ENCODE results near the gene CCBE1. TPM values are rescaled to one million over a fixed set of nuclear protein-coding genes. Genes with fewer than 3 reads are reported as not detected.

CCBE1 gene
- total RNA-seq, 1 donor from 2014 or later, result 6.4 TPM

- no peak overlapping the region for H2AFZ ChIP-seq (replicated peaks)
These were observed 31.9 kb downstream of the CCBE1 start for GRCh38 chr18:59665057-59666006.

GRCh38 chr18:59664329-59664728, 32.9 kb downstream of the CCBE1 start:
- no peak for TF ChIP-seq EZH2phosphoT487 (IDR thresholded peaks at IDR 0.05)
- no peak for TF ChIP-seq CTCF (IDR thresholded peaks at IDR 0.05)
- no peak for TF ChIP-seq EZH2 (IDR thresholded peaks at IDR 0.05)
- no peak overlapping the region for H3K9ac ChIP-seq
- no peak for DNase-seq (ENCODE audit: low spot score)
- H2AFZ ChIP-seq (replicated peaks), result no peak overlapping the region
- H3K27ac ChIP-seq, result no peak overlapping the region
- H3F3A ChIP-seq (ENCODE audit: low read depth), result peaks cover 7% of the 10 kb centered on the region
- no peaks in the 10 kb centered on the region for H3K36me3 ChIP-seq
- H3K4me3 ChIP-seq, result no peak overlapping the region
- no peaks in the 10 kb centered on the region for H4K20me1 ChIP-seq (ENCODE audit: low read depth)
- H3K4me1 ChIP-seq, result peaks cover 13% of the 10 kb centered on the region
- no peaks in the 10 kb centered on the region for H3K27me3 ChIP-seq
- H3K36me3 Mint-ChIP-seq, result no peaks in the 10 kb centered on the region
- no peaks in the 10 kb centered on the region for H3K9me3 Mint-ChIP-seq
- no peak overlapping the region for H3K4me3 Mint-ChIP-seq
- H3K27me3 Mint-ChIP-seq (ENCODE audit: insufficient read depth, low read depth), result peaks cover 3% of the 10 kb centered on the region
- H3K79me2 ChIP-seq (ENCODE audit: low read depth), result no peaks in the 10 kb centered on the region
- no peak overlapping the region for H3K27ac Mint-ChIP-seq
- no peak overlapping the region for H3K4me2 ChIP-seq
- H3K9me3 ChIP-seq (ENCODE audit: low read depth), result no peaks in the 10 kb centered on the region
- H3K4me1 Mint-ChIP-seq, result peaks cover 17% of the 10 kb centered on the region

More at GRCh38 chr18:59665057-59666006, 31.9 kb downstream of the CCBE1 start:
- Mint-ChIP-seq H3K36me3 (no peaks in the 10 kb centered on the region), H3K4me3 (no peak overlapping the region), H3K9me3 (no peaks in the 10 kb centered on the region), H3K27me3 (ENCODE audit: insufficient read depth, low read depth) (peaks cover 6% of the 10 kb centered on the region), H3K27ac (no peak overlapping the region), H3K4me1 (peaks cover 7% of the 10 kb centered on the region)
- Histone ChIP-seq H3K4me2 (no peak overlapping the region), H3K27me3 (no peaks in the 10 kb centered on the region), H3K9me3 (ENCODE audit: low read depth) (no peaks in the 10 kb centered on the region), H3K79me2 (ENCODE audit: low read depth) (no peaks in the 10 kb centered on the region), H4K20me1 (ENCODE audit: low read depth) (no peaks in the 10 kb centered on the region), H3K4me1 (peaks cover 3% of the 10 kb centered on the region), H3K27ac (no peak overlapping the region), H3F3A (ENCODE audit: low read depth) (no peaks in the 10 kb centered on the region), H3K9ac (no peak overlapping the region), H3K36me3 (no peaks in the 10 kb centered on the region), H3K4me3 (no peak overlapping the region)
- TF ChIP-seq EZH2 (IDR thresholded peaks at IDR 0.05) (no peak), CTCF (IDR thresholded peaks at IDR 0.05) (no peak), EZH2phosphoT487 (IDR thresholded peaks at IDR 0.05) (no peak)
- no peak for DNase-seq (ENCODE audit: low spot score)

GRCh38 chr18:59663096-59663495, 34.1 kb downstream of the CCBE1 start:
- Histone ChIP-seq H3F3A (ENCODE audit: low read depth) (peaks cover 9% of the 10 kb centered on the region), H3K79me2 (ENCODE audit: low read depth) (no peaks in the 10 kb centered on the region), H3K9me3 (ENCODE audit: low read depth) (no peaks in the 10 kb centered on the region), H3K9ac (no peak overlapping the region), H3K4me3 (no peak overlapping the region), H4K20me1 (ENCODE audit: low read depth) (no peaks in the 10 kb centered on the region), H3K36me3 (no peaks in the 10 kb centered on the region), H3K4me1 (peaks cover 19% of the 10 kb centered on the region), H3K27me3 (no peaks in the 10 kb centered on the region), H3K27ac (no peak overlapping the region), H3K4me2 (no peak overlapping the region), H2AFZ (replicated peaks) (no peak overlapping the region)
- H3K4me1 Mint-ChIP-seq, result peaks cover 23% of the 10 kb centered on the region
- DNase-seq (ENCODE audit: low spot score), result no peak
- H3K27me3 Mint-ChIP-seq (ENCODE audit: insufficient read depth, low read depth), result peaks cover 3% of the 10 kb centered on the region
- H3K27ac Mint-ChIP-seq, result no peak overlapping the region
- no peak overlapping the region for H3K4me3 Mint-ChIP-seq
- H3K9me3 Mint-ChIP-seq, result no peaks in the 10 kb centered on the region
- TF ChIP-seq CTCF (IDR thresholded peaks at IDR 0.05), result no peak
- TF ChIP-seq EZH2phosphoT487 (IDR thresholded peaks at IDR 0.05), result no peak
- no peak for TF ChIP-seq EZH2 (IDR thresholded peaks at IDR 0.05)
- no peaks in the 10 kb centered on the region for H3K36me3 Mint-ChIP-seq

Data from neural progenitor cell (in vitro differentiated cells).